H9 (cell line): ENCODE results near the gene TMEM266. TPM values are rescaled to one million over a fixed set of nuclear protein-coding genes. Genes with fewer than 3 reads are reported as not detected.

Experiments used
- DNase-seq: peaks from one replicate; pipeline ENCODE4 v3.0.0-alpha.2; 2017
- H2AFZ ChIP-seq: one replicate; pipeline ENCODE4 v1.6.1; 2013; ENCODE audit warnings: mild to moderate bottlenecking, low read length, control low read depth, moderate library complexity
- H2AK5ac ChIP-seq: 2 replicates; pipeline ENCODE4 v1.6.1; 2013; ENCODE audit warnings: low read length, control low read depth, mixed read lengths; ENCODE audit not compliant: insufficient read length
- H2BK120ac ChIP-seq: one replicate; pipeline ENCODE4 v1.6.1; 2013; ENCODE audit warnings: low read depth, mild to moderate bottlenecking, low read length, control low read depth, inconsistent platforms; ENCODE audit not compliant: poor library complexity, severe bottlenecking
- H2BK12ac ChIP-seq: 2 replicates; pipeline ENCODE4 v1.6.1; 2013; ENCODE audit warnings: low read length, control low read depth, mixed read lengths, low read depth; ENCODE audit not compliant: insufficient read length
- H2BK15ac ChIP-seq: 2 replicates; pipeline ENCODE4 v1.6.1; 2013; ENCODE audit warnings: low read depth, low read length, control low read depth
- H2BK20ac ChIP-seq: one replicate; pipeline ENCODE4 v1.6.1; 2013; ENCODE audit warnings: low read depth, mild to moderate bottlenecking, low read length, control low read depth, inconsistent platforms; ENCODE audit not compliant: poor library complexity, severe bottlenecking
- H2BK5ac ChIP-seq: 2 replicates; pipeline ENCODE4 v1.6.1; 2013; ENCODE audit warnings: low read length, control low read depth, mixed read lengths; ENCODE audit not compliant: insufficient read length
- H3K14ac ChIP-seq: 2 replicates; pipeline ENCODE4 v1.6.1; 2013; ENCODE audit warnings: low read length, control low read depth; ENCODE audit not compliant: insufficient read depth
- H3K18ac ChIP-seq: 2 replicates; pipeline ENCODE4 v1.6.1; 2013; ENCODE audit warnings: low read depth, mild to moderate bottlenecking, mixed read lengths, low read length, control low read depth; ENCODE audit not compliant: insufficient read length
- H3K23ac ChIP-seq: 2 replicates; pipeline ENCODE4 v1.6.1; 2013; ENCODE audit warnings: low read length, control low read depth, mixed read lengths, low read depth; ENCODE audit not compliant: insufficient read length
- H3K23me2 ChIP-seq: 2 replicates; pipeline ENCODE4 v1.6.1; 2013; ENCODE audit warnings: low read depth, mild to moderate bottlenecking, mixed read lengths, low read length, control low read depth; ENCODE audit not compliant: insufficient read length, poor library complexity, severe bottlenecking
- H3K27ac ChIP-seq: 2 replicates; pipeline ENCODE4 v1.5.1; 2013; ENCODE audit warnings: low read length, control low read depth, mixed read lengths, low read depth; ENCODE audit not compliant: insufficient read length
- H3K27me3 ChIP-seq: 2 replicates; pipeline ENCODE4 v1.6.1; 2013; ENCODE audit warnings: low read length, control low read depth, inconsistent platforms; ENCODE audit not compliant: insufficient read depth
- H3K4ac ChIP-seq: 2 replicates; pipeline ENCODE4 v1.6.1; 2013; ENCODE audit warnings: low read depth, mild to moderate bottlenecking, control low read depth, inconsistent platforms, low read length, moderate library complexity
- H3K4me1 ChIP-seq: 2 replicates; pipeline ENCODE4 v1.6.1; 2013; ENCODE audit warnings: low read length, control low read depth, inconsistent platforms; ENCODE audit not compliant: insufficient read depth
- H3K4me2 ChIP-seq: 2 replicates; pipeline ENCODE4 v1.6.1; 2013; ENCODE audit warnings: low read length, control low read depth, mixed read lengths; ENCODE audit not compliant: insufficient read length, insufficient read depth
- H3K56ac ChIP-seq: 2 replicates; pipeline ENCODE4 v1.6.1; 2013; ENCODE audit warnings: low read depth, mild to moderate bottlenecking, mixed read lengths, low read length, control low read depth; ENCODE audit not compliant: insufficient read length
- H3K79me1 ChIP-seq: 2 replicates; pipeline ENCODE4 v1.6.1; 2013; ENCODE audit warnings: low read depth, mild to moderate bottlenecking, moderate library complexity, low read length, control low read depth, inconsistent platforms; ENCODE audit not compliant: insufficient read depth, poor library complexity, severe bottlenecking
- H3K79me2 ChIP-seq: 2 replicates; pipeline ENCODE4 v1.6.1; 2013; ENCODE audit warnings: low read length, control low read depth, inconsistent platforms; ENCODE audit not compliant: insufficient read depth
- H3K9ac ChIP-seq: 2 replicates; pipeline ENCODE4 v1.6.1; 2013; ENCODE audit warnings: low read length, control low read depth, mixed read lengths; ENCODE audit not compliant: insufficient read length; ENCODE audit errors: extremely low read depth
- H3K9me3 ChIP-seq: one replicate; pipeline ENCODE4 v1.6.1; 2013; ENCODE audit warnings: low read depth, low read length, inconsistent platforms; ENCODE audit not compliant: control insufficient read depth
- H3T11ph ChIP-seq: one replicate; pipeline ENCODE4 v1.6.1; 2013; ENCODE audit warnings: mild to moderate bottlenecking, low read length, control low read depth, inconsistent platforms
- H4K20me1 ChIP-seq: one replicate; pipeline ENCODE4 v1.6.1; 2013; ENCODE audit not compliant: control insufficient read depth, insufficient read length, insufficient read depth
- H4K5ac ChIP-seq: 2 replicates; pipeline ENCODE4 v1.6.1; 2013; ENCODE audit warnings: low read depth, mild to moderate bottlenecking, mixed read lengths, low read length, control low read depth; ENCODE audit not compliant: insufficient read length
- H4K8ac ChIP-seq: replicated peaks from 2 replicates; pipeline ENCODE4 v1.6.1; 2013; ENCODE audit warnings: low read length, control low read depth, mixed read lengths, low read depth; ENCODE audit not compliant: insufficient read length
- H4K91ac ChIP-seq: 2 replicates; pipeline ENCODE4 v1.6.1; 2013; ENCODE audit warnings: low read depth, mild to moderate bottlenecking, moderate library complexity, mixed read lengths, low read length, control low read depth; ENCODE audit not compliant: insufficient read length
- H3K27ac Mint-ChIP-seq, 3 experiments: 2 replicates in 2 of 3; 3 replicates in 1 of 3; pipeline ENCODE4 v1.8.0; 2020 to 2021; ENCODE audit warnings: mixed read lengths in 3 of 3, mild to moderate bottlenecking in 1 of 3, moderate library complexity in 1 of 3
- H3K27me3 Mint-ChIP-seq: 2 replicates; pipeline ENCODE4 v1.8.0; 2021; ENCODE audit warnings: low read depth, mild to moderate bottlenecking, moderate library complexity, mixed read lengths
- H3K36me3 Mint-ChIP-seq, 3 experiments: 2 replicates in 2 of 3; 3 replicates in 1 of 3; pipeline ENCODE4 v1.8.0; 2020 to 2021; ENCODE audit warnings: low read depth in 3 of 3, mixed read lengths in 3 of 3; ENCODE audit not compliant: insufficient read depth in 1 of 3
- H3K4me1 Mint-ChIP-seq, 2 experiments: 2 replicates each; pipeline ENCODE4 v1.8.0; 2020; ENCODE audit warnings: mixed read lengths in 2 of 2
- H3K4me3 Mint-ChIP-seq, 2 experiments: 2 replicates in 1 of 2; 3 replicates in 1 of 2; pipeline ENCODE4 v1.8.0; 2020 to 2021; ENCODE audit warnings: mild to moderate bottlenecking in 2 of 2, mixed read lengths in 2 of 2, moderate library complexity in 1 of 2
- H3K9me3 Mint-ChIP-seq, 2 experiments: 2 replicates in 1 of 2; 3 replicates in 1 of 2; pipeline ENCODE4 v1.8.0; 2020; ENCODE audit warnings: mild to moderate bottlenecking in 2 of 2, mixed read lengths in 2 of 2, moderate library complexity in 1 of 2
- CTCF ChIP-seq: fragments of 200-600 bp; sonication (generic); conservative IDR thresholded peaks from 3 replicates; pipeline ENCODE4 v1.8.0; 2021; ENCODE audit warnings: antibody characterized with exemption, mild to moderate bottlenecking
- WGBS: extraction: QIAGEN DNeasy Blood & Tissue Kit; methylation state at CpG from one replicate; pipeline ENCODE4 v1.1.7; 2013; ENCODE audit warnings: missing lambda C conversion rate, low lambda C conversion rate, mixed read lengths; ENCODE audit not compliant: insufficient read length; ENCODE audit errors: extremely low coverage; 5-methylcytosine and 5-hydroxymethylcytosine counted together
- total RNA-seq: library from RNA; stranded (reverse); gene quantifications from 2 replicates; pipeline ENCODE4 v1.2.1, GENCODE V29; 2021

The TMEM266 gene
- total RNA-seq, 1 experiment from 2014 or later: 0.81 TPM

- H3T11ph ChIP-seq: no peak overlapping the region
- no peak overlapping the region for H3K18ac ChIP-seq
- no peak overlapping the region for H3K14ac ChIP-seq
- H3K56ac ChIP-seq: no peak overlapping the region
- H2BK5ac ChIP-seq: no peak overlapping the region
- no peak overlapping the region for H2AFZ ChIP-seq
- no peak overlapping the region for H3K4me3 Mint-ChIP-seq
- no peak overlapping the region for H2BK15ac ChIP-seq
- no CpG with 5 or more reads among the region's 2 CpGs for WGBS
- no peaks in the 10 kb centered on the region for H3K23me2 ChIP-seq
- H3K9me3 Mint-ChIP-seq: peaks cover 2 to 10% of the 10 kb centered on the region in 2 experiments; a peak in 2 of 5 replicates
- H3K27me3 Mint-ChIP-seq: no peaks in the 10 kb centered on the region
- H3K79me2 ChIP-seq: no peaks in the 10 kb centered on the region
- no peak overlapping the region for H4K91ac ChIP-seq
- no peak overlapping the region for H3K4ac ChIP-seq
- H3K9ac ChIP-seq: no peak overlapping the region
- H4K8ac ChIP-seq: no peak overlapping the region
- no peak overlapping the region for H3K23ac ChIP-seq
- H3K27ac ChIP-seq: no peak overlapping the region
- H2BK12ac ChIP-seq: no peak overlapping the region
- H2BK120ac ChIP-seq: no peak overlapping the region
- no peaks in the 10 kb centered on the region for H3K27me3 ChIP-seq
- no peak overlapping the region for H2BK20ac ChIP-seq
- H3K4me1 Mint-ChIP-seq: no peaks in the 10 kb centered on the region; a peak in 1 of 4 replicates
- no peak overlapping the region for H2AK5ac ChIP-seq
- no peak overlapping the region for H3K4me2 ChIP-seq
- no peak for DNase-seq
- no peaks in the 10 kb centered on the region for H3K79me1 ChIP-seq
- H4K5ac ChIP-seq: no peak overlapping the region
- H4K20me1 ChIP-seq: no peaks in the 10 kb centered on the region
- H3K27ac Mint-ChIP-seq: no peak overlapping the region
- H3K36me3 Mint-ChIP-seq: peaks cover 9 to 36% (median 30%) of the 10 kb centered on the region in 3 experiments
- H3K9me3 ChIP-seq: no peaks in the 10 kb centered on the region
- no peak for TF ChIP-seq CTCF
- no peaks in the 10 kb centered on the region for H3K4me1 ChIP-seq
Measured at GRCh38 chr15:76223521-76223920, 163.7 kb downstream of the TMEM266 start.
